Inflammatory macrophage (primary cell): ENCODE results near the gene KLHL20.
"Not testable (repeated sequence)": the region's sequence is repeated elsewhere in the genome, so short reads cannot be mapped to it uniquely, and the experiment has no call there.

Source experiments
- DNase-seq, 2 donors: peaks; one replicate each; pipeline ENCODE4 v3.0.0-alpha.2; 2020 to 2022

Gene KLHL20

DNA sequence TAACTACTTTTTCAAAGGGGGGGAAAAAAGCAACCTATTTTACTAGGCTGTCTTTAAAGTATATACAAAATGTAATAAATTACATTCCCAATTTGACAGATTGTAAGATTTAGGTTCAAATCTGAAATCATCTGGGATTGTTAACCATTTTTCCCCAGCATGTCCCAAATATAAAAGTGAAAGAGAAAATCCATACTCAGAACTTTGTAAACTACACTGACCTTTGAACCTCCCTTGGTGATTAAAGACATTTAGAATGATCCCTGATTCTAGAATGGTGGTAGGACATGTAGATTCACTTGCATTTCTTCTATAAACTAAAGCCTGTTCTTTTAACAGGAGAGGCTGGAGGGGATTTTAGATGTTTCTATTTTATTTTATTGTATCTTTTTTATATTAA is 39.0 kb downstream of the KLHL20 start:
- DNase-seq: no peak

GRCh38 chr1:173757666-173758065 is 42.9 kb downstream of the KLHL20 start:
- DNase-seq: no peak

DNA sequence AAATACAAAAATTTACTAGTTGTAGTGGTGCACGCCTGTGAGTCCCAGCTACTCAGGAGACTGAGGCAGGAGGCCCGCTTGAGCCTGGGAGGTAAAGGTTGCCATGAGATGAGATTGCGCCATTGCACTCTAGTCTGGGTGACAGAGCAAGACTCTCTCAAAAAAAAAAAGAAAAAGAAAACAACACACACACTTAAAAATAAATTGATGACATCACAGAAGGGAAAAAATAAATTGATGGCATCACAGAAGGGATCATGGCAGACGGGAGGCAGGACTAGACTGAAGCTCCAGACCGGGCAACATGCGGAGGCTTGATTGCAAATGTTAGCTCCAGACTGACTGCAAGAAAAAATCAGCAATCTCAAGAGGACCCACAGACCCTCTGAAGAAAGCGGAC is 43.3 kb downstream of the KLHL20 start:
- no peak for DNase-seq

GRCh38 chr1:173758980-173759379 is 44.2 kb downstream of the KLHL20 start:
- DNase-seq: no peak

- not testable (repeated sequence) for DNase-seq
Observed at GRCh38 chr1:173764331-173764730, 49.5 kb downstream of the KLHL20 start.

- no peak for DNase-seq
Observed at GRCh38 chr1:173768206-173768605, 53.4 kb downstream of the KLHL20 start.

DNA sequence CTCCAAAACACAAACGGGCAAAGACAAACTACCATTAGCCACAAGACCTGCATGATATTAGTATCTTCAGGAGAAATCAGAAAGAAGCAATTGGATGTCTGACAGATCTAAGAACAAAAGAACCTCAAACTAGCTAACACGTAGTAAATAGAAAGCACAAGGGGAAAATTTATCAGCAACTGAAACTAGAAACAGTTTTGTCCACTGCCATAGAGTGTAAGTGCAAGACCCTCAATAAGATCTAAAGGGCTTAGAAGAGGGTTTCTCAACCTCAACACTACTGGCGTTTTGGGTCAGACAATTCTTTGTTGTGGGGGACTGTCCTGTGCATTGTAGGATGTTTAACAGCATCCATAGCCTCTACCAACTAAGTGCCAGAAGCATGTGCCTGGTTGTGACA is 54.0 kb downstream of the KLHL20 start:
- no peak for DNase-seq

- not testable (repeated sequence) for DNase-seq
Observed at GRCh38 chr1:173770330-173770729, 55.5 kb downstream of the KLHL20 start.

GRCh38 chr1:173771560-173771959 is 56.8 kb downstream of the KLHL20 start:
- no peak for DNase-seq

- DNase-seq: peak; percentile 59 to 61
Observed at GRCh38 chr1:173775578-173776226, 60.9 kb downstream of the KLHL20 start.

GRCh38 chr1:173779936-173780335 is 65.2 kb downstream of the KLHL20 start:
- no peak for DNase-seq

DNA sequence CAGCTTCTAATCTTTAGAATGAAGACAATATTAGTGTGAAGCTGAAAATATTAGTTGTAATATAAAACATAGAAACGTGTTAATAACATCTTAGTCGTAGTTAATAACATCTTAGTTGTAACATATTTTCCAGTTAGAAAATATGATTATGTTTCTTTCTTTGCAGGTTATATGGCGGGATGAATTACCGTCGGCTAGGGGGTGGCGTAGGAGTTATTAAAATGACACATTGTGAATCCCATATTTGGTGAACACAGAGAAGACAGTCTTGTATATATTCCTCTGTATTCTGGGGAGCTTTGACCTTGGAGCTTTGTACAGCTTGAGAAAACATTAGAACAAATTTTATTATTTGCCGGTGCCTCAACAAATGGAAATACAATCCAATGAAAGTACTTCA is 70.2 kb downstream of the KLHL20 start:
- DNase-seq: no peak

- DNase-seq: no peak
Observed at GRCh38 chr1:173789841-173790240, 75.1 kb downstream of the KLHL20 start.

DNA sequence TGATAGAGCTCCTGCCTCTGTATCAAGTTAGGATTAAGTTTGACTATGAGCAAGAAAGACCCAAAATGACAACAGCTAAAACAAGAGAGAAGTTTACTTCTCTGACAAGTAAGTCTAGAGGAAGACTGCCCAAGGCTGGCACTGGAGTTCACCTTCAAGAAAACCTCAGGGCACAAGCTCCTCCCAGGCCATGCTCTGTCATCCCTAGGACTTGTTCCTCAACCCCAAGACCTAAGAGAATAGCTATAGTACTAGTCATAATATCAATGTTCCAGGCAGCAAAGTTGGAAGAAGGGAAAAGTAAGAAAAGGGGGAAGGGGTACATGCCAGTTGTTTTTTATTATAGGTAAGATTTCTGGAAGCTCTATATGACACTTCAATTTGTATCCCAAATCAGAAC is 83.3 kb downstream of the KLHL20 start:
- no peak for DNase-seq

DNA sequence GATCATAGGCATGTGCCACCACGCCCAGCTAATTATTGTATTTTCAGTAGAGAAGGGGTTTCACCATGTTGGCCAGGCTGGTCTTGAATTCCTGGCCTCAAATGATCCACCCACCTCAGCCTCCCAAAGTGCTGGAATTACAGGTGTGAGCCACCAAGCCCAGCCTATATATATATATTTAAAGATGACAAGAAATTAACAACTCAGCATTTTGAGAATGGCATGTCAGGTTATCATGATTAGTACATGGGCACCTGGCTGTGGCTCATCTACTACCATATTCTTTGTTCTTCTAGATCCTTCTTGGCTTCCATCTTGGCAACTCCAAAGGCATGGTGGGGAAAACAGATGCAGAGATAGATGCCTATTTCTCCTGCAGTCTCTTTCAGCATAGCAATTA is 85.2 kb downstream of the KLHL20 start:
- not testable (repeated sequence) for DNase-seq

GRCh38 chr1:173802961-173803360 is 88.2 kb downstream of the KLHL20 start:
- no peak for DNase-seq

- DNase-seq: not testable (repeated sequence)
Observed at GRCh38 chr1:173813654-173814053, 98.9 kb downstream of the KLHL20 start.

GRCh38 chr1:173818459-173818858 is 103.7 kb downstream of the KLHL20 start:
- DNase-seq: no peak

- DNase-seq: no peak
Observed at GRCh38 chr1:173821680-173822079, 106.9 kb downstream of the KLHL20 start.

- DNase-seq: peak in 1 of 2 donors; percentile 1
Observed at GRCh38 chr1:173823781-173824314, 109.1 kb downstream of the KLHL20 start.

GRCh38 chr1:173824315-173825081 is 109.7 kb downstream of the KLHL20 start, which contains the start of the genes CENPL and DARS2:
Gene CENPL (minus strand): TSS chr1:173824883. CDS start chr1:173811299, 13,584 bp downstream.
Gene DARS2 (plus strand): TSS chr1:173824673. CDS start chr1:173825230, 557 bp downstream.
- peak; percentile 98 for DNase-seq

GRCh38 chr1:173827611-173828010 is 112.8 kb downstream of the KLHL20 start:
- no peak for DNase-seq

DNA sequence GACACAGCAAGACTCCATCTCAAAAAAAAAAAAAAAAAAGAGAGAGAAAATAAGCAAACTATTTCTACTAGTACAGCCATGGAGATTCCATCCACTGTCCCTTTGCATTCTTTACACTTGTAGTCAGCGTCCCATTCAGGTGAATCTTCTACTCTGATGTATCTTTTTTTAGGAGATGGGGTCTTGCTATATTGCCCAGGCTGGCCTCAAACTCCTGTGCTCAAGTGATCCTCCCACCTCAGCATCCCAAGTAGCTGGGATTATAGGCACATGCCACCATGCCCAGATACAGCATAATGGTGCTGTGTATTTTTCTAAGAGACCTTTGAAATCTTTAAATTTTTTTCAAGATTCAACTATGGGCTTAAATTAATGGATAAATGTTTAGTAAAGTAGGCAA is 118.0 kb downstream of the KLHL20 start:
- no peak for DNase-seq
